Neural cell (in vitro differentiated cells): Measurements from ENCODE around the gene C2CD2L. TPM values are rescaled to one million over a fixed set of nuclear protein-coding genes. Genes with fewer than 3 reads are reported as not detected.
"Not testable (repeated sequence)": the region's sequence is repeated elsewhere in the genome, so short reads cannot be mapped to it uniquely, and the experiment has no call there.

Experiments
- H2AFZ ChIP-seq: fragments of 200-600, 300-800 bp; sonication (generic), shearing (Covaris generic); 2 replicates; pipeline ENCODE4 v1.6.0; 2014; ENCODE audit warnings: low read depth, mild to moderate bottlenecking, antibody characterized with exemption, low read length, moderate library complexity
- H3F3A ChIP-seq: fragments of 200-600 bp; shearing (Covaris generic); 2 replicates; pipeline ENCODE4 v1.6.1; 2016; ENCODE audit warnings: mild to moderate bottlenecking, moderate library complexity, mixed read lengths, antibody characterized with exemption, low read length; ENCODE audit not compliant: insufficient read depth, poor library complexity, severe bottlenecking
- H3K27ac ChIP-seq: fragments of 200-600, 300-800 bp; sonication (generic), shearing (Covaris generic); 2 replicates; pipeline ENCODE4 v1.5.1; 2014; ENCODE audit warnings: mild to moderate bottlenecking, low read length, moderate library complexity
- H3K27me3 ChIP-seq: fragments of 300-800, 200-600 bp; sonication (generic), shearing (Covaris generic); 2 replicates; pipeline ENCODE4 v1.6.0; 2014; ENCODE audit warnings: mild to moderate bottlenecking, low read depth, low read length, moderate library complexity; ENCODE audit not compliant: insufficient read depth
- H3K36me3 ChIP-seq: fragments of 300-800, 200-600 bp; sonication (generic), shearing (Covaris generic); 2 replicates; pipeline ENCODE4 v1.5.1; 2014; ENCODE audit warnings: mild to moderate bottlenecking, antibody characterized with exemption, low read length, moderate library complexity; ENCODE audit not compliant: insufficient read depth
- H3K4me2 ChIP-seq: fragments of 300-800, 200-600 bp; sonication (generic), shearing (Covaris generic); 2 replicates; pipeline ENCODE4 v1.6.0; 2014; ENCODE audit warnings: mild to moderate bottlenecking, low read length
- H3K4me3 ChIP-seq: fragments of 300-800, 200-600 bp; sonication (generic), shearing (Covaris generic); 2 replicates; pipeline ENCODE4 v1.5.1; 2014; ENCODE audit warnings: mild to moderate bottlenecking, low read length, moderate library complexity
- H3K79me2 ChIP-seq: fragments of 200-600 bp; shearing (Covaris generic); replicated peaks from 2 replicates; pipeline ENCODE4 v1.6.0; 2014; ENCODE audit warnings: mild to moderate bottlenecking, low read length, moderate library complexity; ENCODE audit not compliant: insufficient read depth
- H3K9ac ChIP-seq: fragments of 300-800, 200-600 bp; sonication (generic), shearing (Covaris generic); 2 replicates; pipeline ENCODE4 v1.6.1; 2016; ENCODE audit warnings: mild to moderate bottlenecking, low read length, mixed read lengths
- H3K9me2 ChIP-seq: fragments of 200-600 bp; shearing (Covaris generic); 2 replicates; pipeline ENCODE4 v1.6.1; 2016; ENCODE audit warnings: mild to moderate bottlenecking, low read length, mixed read lengths; ENCODE audit not compliant: insufficient read depth
- H3K9me3 ChIP-seq: fragments of 200-600, 300-800 bp; sonication (generic), shearing (Covaris generic); 2 replicates; pipeline ENCODE4 v1.6.1; 2016; ENCODE audit warnings: mild to moderate bottlenecking, mixed run types, low read length, moderate library complexity, mixed read lengths
- H4K20me1 ChIP-seq: fragments of 200-600 bp; shearing (Covaris generic); 2 replicates; pipeline ENCODE4 v1.6.1; 2016; ENCODE audit warnings: mild to moderate bottlenecking, mixed run types; ENCODE audit not compliant: insufficient read depth
- EP300 ChIP-seq: fragments of 450-650 bp; conservative IDR thresholded peaks from 2 replicates; pipeline ENCODE4 v1.6.1; 2014; ENCODE audit warnings: antibody characterized with exemption, mild to moderate bottlenecking, moderate library complexity; ENCODE audit not compliant: poor library complexity, severe bottlenecking
- EZH2 ChIP-seq: fragments of 200-600, 300-800 bp; shearing (Covaris generic), sonication (generic); IDR thresholded peaks from 2 replicates; pipeline ENCODE4 v1.6.1; 2014; ENCODE audit warnings: antibody characterized with exemption, low read length, borderline replicate concordance, mild to moderate bottlenecking; ENCODE audit not compliant: insufficient read depth, poor library complexity, severe bottlenecking
- MXI1 ChIP-seq: fragments of 450-650 bp; conservative IDR thresholded peaks from 2 replicates; pipeline ENCODE4 v1.6.1; 2014; ENCODE audit warnings: antibody characterized with exemption, mild to moderate bottlenecking; ENCODE audit not compliant: poor library complexity, severe bottlenecking
- POLR2AphosphoS5 ChIP-seq: IDR thresholded peaks from 2 replicates; pipeline ENCODE4 v1.6.1; 2012
- RAD21 ChIP-seq: fragments of 450-650 bp; conservative IDR thresholded peaks from 2 replicates; pipeline ENCODE4 v1.6.1; 2014; ENCODE audit warnings: antibody characterized with exemption, mild to moderate bottlenecking, moderate library complexity
- REST ChIP-seq: IDR thresholded peaks from 2 replicates; pipeline ENCODE4 v1.6.1; 2012; ENCODE audit warnings: borderline replicate concordance
- SMC3 ChIP-seq: fragments of 450-650 bp; conservative IDR thresholded peaks from 2 replicates; pipeline ENCODE4 v1.6.1; 2014; ENCODE audit warnings: antibody characterized with exemption, mild to moderate bottlenecking, moderate library complexity; ENCODE audit not compliant: poor library complexity
- TAF1 ChIP-seq: IDR thresholded peaks from 2 replicates; pipeline ENCODE4 v1.6.1; 2012; ENCODE audit warnings: low read depth
- polyA plus RNA-seq: library from polyadenylated mRNA; depleted of rRNA; stranded (reverse); fragments of >200 nt; gene quantifications from 2 replicates; pipeline ENCODE4 v1.2.3, GENCODE V29; 2014
- TF ChIP-seq, protein P1 (sequence below): fragments of 450-650 bp; IDR thresholded peaks from 2 replicates; pipeline ENCODE4 v1.5.1; 2014; ENCODE audit warnings: antibody characterized with exemption, mild to moderate bottlenecking, moderate library complexity; ENCODE audit not compliant: poor library complexity, severe bottlenecking

C2CD2L gene
- polyA plus RNA-seq, 1 donor from 2014 or later = 13.6 TPM

DNA sequence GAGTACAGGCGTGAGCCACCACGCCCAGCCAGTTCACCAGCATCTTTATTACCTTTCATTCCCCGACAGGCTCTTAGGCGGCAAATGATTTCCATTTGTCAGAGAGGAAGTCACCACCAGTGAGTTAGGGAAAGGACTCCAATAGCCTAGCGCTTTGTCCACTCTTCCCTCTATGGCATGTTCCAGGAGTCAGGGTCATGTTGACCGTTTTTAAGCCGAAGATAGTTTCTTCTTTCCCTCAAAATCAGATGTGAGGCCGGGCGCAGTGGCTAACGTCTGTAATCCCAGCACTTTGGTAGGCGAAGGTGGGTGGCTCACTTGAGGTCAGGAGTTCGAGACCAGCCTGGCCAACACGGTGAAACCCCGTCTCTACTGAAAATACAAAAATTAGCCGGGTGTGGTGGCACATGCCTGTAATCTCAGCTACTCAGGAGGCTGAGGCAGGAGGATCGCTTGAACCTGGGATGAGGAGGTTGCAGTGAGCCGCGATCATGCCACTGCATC lies 3.9 kb upstream of the C2CD2L start:
- H3F3A ChIP-seq, H3K9me3 ChIP-seq, H2AFZ ChIP-seq, H4K20me1 ChIP-seq, H3K27me3 ChIP-seq, H3K36me3 ChIP-seq, H3K79me2 ChIP-seq, H3K9me2 ChIP-seq, H3K4me2 ChIP-seq: not testable (repeated sequence)
- Histone ChIP-seq H3K4me3 (peak overlapping the region; percentile 82), H3K9ac (peak overlapping the region; percentile 75), H3K27ac (peak overlapping the region; percentile 90)

- H3K4me2 ChIP-seq = no peak overlapping the region
- H3K9ac ChIP-seq = no peak overlapping the region
- H3K27me3 ChIP-seq = no peaks in the 10 kb centered on the region
- no peaks in the 10 kb centered on the region for H3K36me3 ChIP-seq
- TF ChIP-seq, protein P1, sequence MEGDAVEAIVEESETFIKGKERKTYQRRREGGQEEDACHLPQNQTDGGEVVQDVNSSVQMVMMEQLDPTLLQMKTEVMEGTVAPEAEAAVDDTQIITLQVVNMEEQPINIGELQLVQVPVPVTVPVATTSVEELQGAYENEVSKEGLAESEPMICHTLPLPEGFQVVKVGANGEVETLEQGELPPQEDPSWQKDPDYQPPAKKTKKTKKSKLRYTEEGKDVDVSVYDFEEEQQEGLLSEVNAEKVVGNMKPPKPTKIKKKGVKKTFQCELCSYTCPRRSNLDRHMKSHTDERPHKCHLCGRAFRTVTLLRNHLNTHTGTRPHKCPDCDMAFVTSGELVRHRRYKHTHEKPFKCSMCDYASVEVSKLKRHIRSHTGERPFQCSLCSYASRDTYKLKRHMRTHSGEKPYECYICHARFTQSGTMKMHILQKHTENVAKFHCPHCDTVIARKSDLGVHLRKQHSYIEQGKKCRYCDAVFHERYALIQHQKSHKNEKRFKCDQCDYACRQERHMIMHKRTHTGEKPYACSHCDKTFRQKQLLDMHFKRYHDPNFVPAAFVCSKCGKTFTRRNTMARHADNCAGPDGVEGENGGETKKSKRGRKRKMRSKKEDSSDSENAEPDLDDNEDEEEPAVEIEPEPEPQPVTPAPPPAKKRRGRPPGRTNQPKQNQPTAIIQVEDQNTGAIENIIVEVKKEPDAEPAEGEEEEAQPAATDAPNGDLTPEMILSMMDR = no peak
- TF ChIP-seq TAF1 (no peak), RAD21 (no peak), EZH2 (no peak), POLR2AphosphoS5 (no peak), EP300 (no peak), REST (no peak), MXI1 (no peak), SMC3 (no peak)
- no peaks in the 10 kb centered on the region for H3F3A ChIP-seq
- H4K20me1 ChIP-seq = no peaks in the 10 kb centered on the region
- no peaks in the 10 kb centered on the region for H3K9me2 ChIP-seq
- no peaks in the 10 kb centered on the region for H3K9me3 ChIP-seq
- no peak overlapping the region for H3K27ac ChIP-seq
- no peak overlapping the region for H3K4me3 ChIP-seq
- H2AFZ ChIP-seq = no peak overlapping the region
- no peaks in the 10 kb centered on the region for H3K79me2 ChIP-seq
Observed at GRCh38 chr11:119103793-119104192, 3.4 kb upstream of the C2CD2L start.
